T-helper 1 cell treated with Interleukin-12 subunit alpha and Interleukin-12 subunit beta and Interleukin-4 antibody, amounts not matched to agents 30 μg/mL and 1 μg/mL, for 36 hours (primary cell): ENCODE results near the gene PADI6.
"Not testable (repeated sequence)": the region's sequence is repeated elsewhere in the genome, so short reads cannot be mapped to it uniquely, and the experiment has no call there.

Experiments used
- H3K27ac Mint-ChIP-seq: one replicate; pipeline ENCODE4 v1.8.0; 2021; ENCODE audit warnings: mild to moderate bottlenecking, mixed read lengths
- H3K27me3 Mint-ChIP-seq: one replicate; pipeline ENCODE4 v1.8.0; 2021; ENCODE audit warnings: low read depth, mixed read lengths
- H3K36me3 Mint-ChIP-seq: one replicate; pipeline ENCODE4 v1.8.0; 2021; ENCODE audit warnings: low read depth, mixed read lengths
- H3K4me1 Mint-ChIP-seq: one replicate; pipeline ENCODE4 v1.8.0; 2021; ENCODE audit warnings: low read depth, mixed read lengths
- H3K4me3 Mint-ChIP-seq: one replicate; pipeline ENCODE4 v1.8.0; 2021; ENCODE audit warnings: mild to moderate bottlenecking, moderate library complexity, mixed read lengths
- H3K9me3 Mint-ChIP-seq: one replicate; pipeline ENCODE4 v1.8.0; 2021; ENCODE audit warnings: mixed read lengths

PADI6 gene

GRCh38 chr1:17404820-17405219, 32.8 kb downstream of the PADI6 start:
- no peaks in the 10 kb centered on the region for H3K9me3 Mint-ChIP-seq
- H3K4me1 Mint-ChIP-seq, result no peaks in the 10 kb centered on the region
- H3K36me3 Mint-ChIP-seq, result peaks cover 21% of the 10 kb centered on the region
- no peaks in the 10 kb centered on the region for H3K27me3 Mint-ChIP-seq
- H3K4me3 Mint-ChIP-seq, result no peak overlapping the region
- H3K27ac Mint-ChIP-seq, result no peak overlapping the region

- Mint-ChIP-seq H3K27me3 (no peaks in the 10 kb centered on the region), H3K4me3 (no peak overlapping the region), H3K27ac (no peak overlapping the region), H3K4me1 (no peaks in the 10 kb centered on the region), H3K9me3 (no peaks in the 10 kb centered on the region), H3K36me3 (peaks cover 31% of the 10 kb centered on the region)
Measured at GRCh38 chr1:17405898-17406759, 34.1 kb downstream of the PADI6 start.

GRCh38 chr1:17406760-17407475, 34.9 kb downstream of the PADI6 start:
- not testable (repeated sequence) for H3K27me3 Mint-ChIP-seq, H3K9me3 Mint-ChIP-seq, H3K4me1 Mint-ChIP-seq, H3K27ac Mint-ChIP-seq, H3K4me3 Mint-ChIP-seq
- H3K36me3 Mint-ChIP-seq, result peaks cover 35% of the 10 kb centered on the region

GRCh38 chr1:17407786-17408514, 36.0 kb downstream of the PADI6 start:
- not testable (repeated sequence) for H3K27ac Mint-ChIP-seq, H3K4me1 Mint-ChIP-seq, H3K4me3 Mint-ChIP-seq, H3K9me3 Mint-ChIP-seq, H3K27me3 Mint-ChIP-seq
- H3K36me3 Mint-ChIP-seq, result peaks cover 40% of the 10 kb centered on the region

GRCh38 chr1:17409391-17409811, 37.4 kb downstream of the PADI6 start:
- Mint-ChIP-seq H3K27ac (no peak overlapping the region), H3K4me1 (peaks cover 2% of the 10 kb centered on the region), H3K9me3 (no peaks in the 10 kb centered on the region), H3K4me3 (no peak overlapping the region), H3K27me3 (no peaks in the 10 kb centered on the region), H3K36me3 (peaks cover 45% of the 10 kb centered on the region)

GRCh38 chr1:17412093-17412870, 40.3 kb downstream of the PADI6 start:
- no peak overlapping the region for H3K4me3 Mint-ChIP-seq

GRCh38 chr1:17414022-17414421, 42.0 kb downstream of the PADI6 start:
- H3K9me3 Mint-ChIP-seq, result no peaks in the 10 kb centered on the region
- peaks cover 50% of the 10 kb centered on the region for H3K36me3 Mint-ChIP-seq
- no peak overlapping the region for H3K4me3 Mint-ChIP-seq
- no peaks in the 10 kb centered on the region for H3K27me3 Mint-ChIP-seq
- H3K4me1 Mint-ChIP-seq, result peaks cover 5% of the 10 kb centered on the region
- H3K27ac Mint-ChIP-seq, result no peak overlapping the region

More at GRCh38 chr1:17412093-17412870, 40.3 kb downstream of the PADI6 start:
- Mint-ChIP-seq H3K4me1 (peaks cover 5% of the 10 kb centered on the region), H3K27ac (no peak overlapping the region), H3K27me3 (no peaks in the 10 kb centered on the region), H3K9me3 (no peaks in the 10 kb centered on the region), H3K36me3 (peaks cover 58% of the 10 kb centered on the region)

GRCh38 chr1:17416389-17416788, 44.4 kb downstream of the PADI6 start:
- no peaks in the 10 kb centered on the region for H3K27me3 Mint-ChIP-seq
- no peak overlapping the region for H3K27ac Mint-ChIP-seq
- peaks cover 45% of the 10 kb centered on the region for H3K36me3 Mint-ChIP-seq
- H3K4me3 Mint-ChIP-seq, result no peak overlapping the region
- peaks cover 5% of the 10 kb centered on the region for H3K4me1 Mint-ChIP-seq
- H3K9me3 Mint-ChIP-seq, result no peaks in the 10 kb centered on the region

- Mint-ChIP-seq H3K4me3 (no peak overlapping the region), H3K27ac (no peak overlapping the region), H3K36me3 (peaks cover 53% of the 10 kb centered on the region), H3K9me3 (no peaks in the 10 kb centered on the region), H3K4me1 (peaks cover 8% of the 10 kb centered on the region), H3K27me3 (no peaks in the 10 kb centered on the region)
Measured at GRCh38 chr1:17419626-17420328, 47.8 kb downstream of the PADI6 start.

GRCh38 chr1:17420391-17420918, 48.5 kb downstream of the PADI6 start:
- H3K27me3 Mint-ChIP-seq, result no peaks in the 10 kb centered on the region
- no peaks in the 10 kb centered on the region for H3K9me3 Mint-ChIP-seq
- H3K27ac Mint-ChIP-seq, result no peak overlapping the region
- peaks cover 8% of the 10 kb centered on the region for H3K4me1 Mint-ChIP-seq
- no peak overlapping the region for H3K4me3 Mint-ChIP-seq
- peaks cover 54% of the 10 kb centered on the region for H3K36me3 Mint-ChIP-seq

- Mint-ChIP-seq H3K27ac (no peak overlapping the region), H3K27me3 (no peaks in the 10 kb centered on the region), H3K36me3 (peaks cover 55% of the 10 kb centered on the region), H3K4me3 (no peak overlapping the region), H3K4me1 (peaks cover 6% of the 10 kb centered on the region), H3K9me3 (no peaks in the 10 kb centered on the region)
Measured at GRCh38 chr1:17422461-17422860, 50.5 kb downstream of the PADI6 start.

- Mint-ChIP-seq H3K4me3 (no peak overlapping the region), H3K4me1 (peaks cover 6% of the 10 kb centered on the region), H3K9me3 (no peaks in the 10 kb centered on the region), H3K27me3 (no peaks in the 10 kb centered on the region), H3K27ac (no peak overlapping the region), H3K36me3 (peaks cover 56% of the 10 kb centered on the region)
Measured at GRCh38 chr1:17423781-17424245, 51.8 kb downstream of the PADI6 start.

GRCh38 chr1:17425806-17426600, 54.0 kb downstream of the PADI6 start:
- H3K27me3 Mint-ChIP-seq, result no peaks in the 10 kb centered on the region
- H3K4me3 Mint-ChIP-seq, result no peak overlapping the region
- H3K4me1 Mint-ChIP-seq, result peaks cover 8% of the 10 kb centered on the region
- H3K36me3 Mint-ChIP-seq, result peaks cover 49% of the 10 kb centered on the region
- no peaks in the 10 kb centered on the region for H3K9me3 Mint-ChIP-seq
- H3K27ac Mint-ChIP-seq, result no peak overlapping the region
